IPS-20b (cell line): ENCODE data around the gene NFASC.

Experiments
- H3K27ac ChIP-seq: one replicate; pipeline ENCODE4 v1.5.1; 2013; ENCODE audit warnings: low read length
- H3K27me3 ChIP-seq: 2 replicates; pipeline ENCODE4 v1.6.1; 2013; ENCODE audit warnings: mild to moderate bottlenecking, low read length, inconsistent platforms; ENCODE audit not compliant: insufficient read depth
- H3K36me3 ChIP-seq: 2 replicates; pipeline ENCODE4 v1.6.1; 2013; ENCODE audit warnings: low read depth, mild to moderate bottlenecking, inconsistent platforms, low read length, moderate library complexity; ENCODE audit not compliant: insufficient read depth
- H3K4me1 ChIP-seq: 2 replicates; pipeline ENCODE4 v1.6.1; 2013; ENCODE audit warnings: mild to moderate bottlenecking, control low read depth, inconsistent platforms, low read length, moderate library complexity; ENCODE audit not compliant: insufficient read depth
- H3K4me3 ChIP-seq: 2 replicates; pipeline ENCODE4 v1.5.1; 2013; ENCODE audit warnings: mild to moderate bottlenecking, low read length, inconsistent platforms
- H3K9ac ChIP-seq: 2 replicates; pipeline ENCODE4 v1.6.1; 2013; ENCODE audit warnings: low read depth, mild to moderate bottlenecking, inconsistent platforms, low read length, moderate library complexity
- H3K9me3 ChIP-seq: 2 replicates; pipeline ENCODE4 v1.6.1; 2013; ENCODE audit warnings: mild to moderate bottlenecking, low read depth, low read length, inconsistent platforms; ENCODE audit not compliant: insufficient read depth

Gene NFASC

GRCh38 chr1:204978782-204979181, 108.1 kb downstream of the NFASC start:
- Histone ChIP-seq H3K4me3 (no peak overlapping the region), H3K27me3 (no peaks in the 10 kb centered on the region), H3K9me3 (no peaks in the 10 kb centered on the region), H3K36me3 (no peaks in the 10 kb centered on the region), H3K4me1 (no peaks in the 10 kb centered on the region), H3K9ac (no peak overlapping the region), H3K27ac (no peak overlapping the region)

GRCh38 chr1:204979306-204979705, 108.6 kb downstream of the NFASC start:
- Histone ChIP-seq H3K4me1 (no peaks in the 10 kb centered on the region), H3K27me3 (no peaks in the 10 kb centered on the region), H3K9ac (no peak overlapping the region), H3K36me3 (no peaks in the 10 kb centered on the region), H3K4me3 (no peak overlapping the region), H3K27ac (no peak overlapping the region), H3K9me3 (no peaks in the 10 kb centered on the region)

DNA sequence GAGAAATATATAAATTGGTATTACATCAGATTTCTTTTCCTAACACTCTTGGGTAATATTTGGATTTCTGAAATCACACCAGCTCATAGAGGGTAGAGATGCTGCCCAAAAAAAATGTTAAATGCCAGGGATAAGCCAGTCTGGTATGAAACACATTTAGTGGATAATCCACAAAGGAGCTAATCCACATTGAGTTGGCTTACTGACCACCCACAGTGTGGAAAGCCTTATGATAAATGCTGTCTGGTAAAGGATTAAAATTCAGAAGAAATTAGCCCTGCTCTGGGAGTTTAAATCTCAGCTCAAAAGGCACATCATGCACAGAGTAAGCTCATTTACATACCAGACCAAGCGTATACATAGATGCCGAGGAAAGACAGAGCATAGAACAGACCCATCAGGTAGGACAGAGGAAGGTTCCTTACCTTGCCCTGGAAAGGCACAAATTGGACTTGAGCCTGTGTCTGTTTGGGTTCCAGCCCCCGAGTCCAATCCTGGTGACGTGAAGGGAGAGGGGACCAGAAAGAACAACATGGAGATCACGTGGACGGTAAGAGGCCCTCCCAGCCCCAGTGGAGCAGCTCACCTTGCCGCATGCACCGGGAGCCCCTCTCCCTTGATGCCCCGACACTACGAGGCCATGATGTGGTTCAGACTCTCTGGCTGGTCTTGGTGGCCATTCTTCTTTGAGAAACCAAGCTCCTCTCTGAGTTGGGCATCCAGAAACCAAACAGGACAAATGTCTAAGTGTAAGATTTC, 109.4 kb downstream of the NFASC start:
- Histone ChIP-seq H3K27ac (no peak overlapping the region), H3K4me3 (no peak overlapping the region), H3K9ac (no peak overlapping the region), H3K4me1 (no peaks in the 10 kb centered on the region), H3K9me3 (no peaks in the 10 kb centered on the region), H3K27me3 (no peaks in the 10 kb centered on the region), H3K36me3 (no peaks in the 10 kb centered on the region)

DNA sequence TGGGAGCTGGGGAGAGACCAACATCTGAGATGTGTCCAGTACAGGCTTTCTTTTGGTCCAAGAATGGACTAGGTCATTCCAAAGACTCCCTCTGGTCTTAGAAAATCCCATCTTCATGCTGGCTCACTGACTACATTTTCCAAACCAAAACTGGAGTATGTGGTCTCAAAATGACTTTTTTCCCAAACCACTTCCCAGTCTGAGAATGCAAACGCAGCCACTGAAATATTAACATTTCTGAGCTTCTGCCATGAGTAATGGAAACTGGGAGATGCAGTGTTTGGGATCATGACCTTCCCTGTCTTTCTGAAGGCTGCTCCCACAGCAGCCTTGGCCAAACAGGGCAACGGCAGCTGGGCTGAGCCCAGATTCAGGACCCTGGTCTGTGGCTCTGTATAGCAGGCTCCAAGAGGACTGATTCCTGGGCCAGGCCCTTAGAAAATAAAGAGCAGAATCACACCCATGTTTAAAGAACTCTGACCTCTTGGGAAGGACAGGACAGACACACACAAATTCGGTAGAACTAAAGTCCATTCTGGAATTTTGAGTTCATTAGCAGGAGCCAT, 110.3 kb downstream of the NFASC start:
- no peaks in the 10 kb centered on the region for H3K4me1 ChIP-seq
- no peak overlapping the region for H3K9ac ChIP-seq

DNA sequence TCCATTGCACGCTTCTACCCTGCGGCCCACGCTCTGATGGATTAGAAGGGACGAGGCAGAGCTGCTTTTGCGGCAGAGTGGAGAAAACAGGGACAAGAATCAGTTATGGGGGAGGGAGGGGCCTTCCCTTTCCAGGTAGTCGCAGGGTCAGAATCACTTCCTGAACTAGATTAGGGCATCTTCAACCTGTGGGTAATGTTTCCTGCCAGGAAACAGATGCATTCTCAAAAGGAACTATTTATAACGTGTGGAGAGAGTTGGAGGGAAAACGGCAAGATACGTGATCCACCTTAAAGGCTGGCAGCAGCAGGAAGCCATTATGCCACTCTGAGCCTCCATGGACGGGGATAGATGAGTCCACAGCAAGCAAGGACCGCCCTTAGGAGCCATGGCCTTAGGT, 112.5 kb downstream of the NFASC start:
- no peaks in the 10 kb centered on the region for H3K36me3 ChIP-seq
- H3K9me3 ChIP-seq = no peaks in the 10 kb centered on the region
- no peak overlapping the region for H3K9ac ChIP-seq
- H3K4me1 ChIP-seq = no peaks in the 10 kb centered on the region
- H3K27me3 ChIP-seq = no peaks in the 10 kb centered on the region
- no peak overlapping the region for H3K4me3 ChIP-seq
- no peak overlapping the region for H3K27ac ChIP-seq

More for the DNA sequence above, 110.3 kb downstream of the NFASC start:
- Histone ChIP-seq H3K36me3 (no peaks in the 10 kb centered on the region), H3K9me3 (no peaks in the 10 kb centered on the region), H3K4me3 (no peak overlapping the region), H3K27me3 (no peaks in the 10 kb centered on the region), H3K27ac (no peak overlapping the region)

DNA sequence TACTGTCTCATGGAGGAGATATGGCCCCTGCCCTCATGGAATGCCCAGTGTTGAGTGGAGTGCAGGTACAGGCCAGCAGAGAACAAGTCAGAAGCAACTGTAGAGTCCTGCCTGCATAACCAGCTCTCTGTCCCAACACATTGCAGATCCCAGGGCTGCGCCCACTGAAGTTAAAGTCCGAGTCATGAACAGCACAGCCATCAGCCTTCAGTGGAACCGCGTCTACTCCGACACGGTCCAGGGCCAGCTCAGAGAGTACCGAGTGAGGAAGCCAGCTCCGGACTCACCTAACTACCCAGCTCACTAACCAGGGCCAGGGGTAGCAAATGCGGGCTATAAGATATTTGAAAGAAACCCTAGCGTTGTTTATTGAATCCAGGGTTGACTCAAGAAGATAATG, 113.2 kb downstream of the NFASC start:
- Histone ChIP-seq H3K9me3 (no peaks in the 10 kb centered on the region), H3K4me1 (peaks cover under 1% of the 10 kb centered on the region; the same call in 1 of the 2 replicates), H3K27me3 (no peaks in the 10 kb centered on the region), H3K27ac (no peak overlapping the region), H3K9ac (no peak overlapping the region), H3K36me3 (no peaks in the 10 kb centered on the region), H3K4me3 (no peak overlapping the region)

DNA sequence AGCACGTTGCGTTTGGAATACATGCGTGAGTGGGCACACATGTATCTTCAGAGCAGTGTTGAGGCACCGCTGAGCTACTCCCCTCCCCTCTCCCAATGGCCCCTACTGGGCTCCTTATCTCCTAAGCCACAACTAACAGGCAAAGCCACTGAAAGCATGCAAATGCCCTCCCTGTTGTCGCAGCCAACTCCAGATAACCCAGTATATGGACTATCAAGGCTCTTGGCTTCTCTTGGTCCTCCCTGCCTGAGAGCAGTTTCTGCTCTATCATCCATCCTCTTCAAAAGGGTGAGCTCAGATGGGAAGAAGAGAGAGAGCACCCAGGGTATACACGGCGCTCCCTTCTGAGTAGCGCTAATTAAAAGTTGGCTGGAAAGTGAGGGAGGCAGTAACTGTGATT, 113.8 kb downstream of the NFASC start:
- Histone ChIP-seq H3K9me3 (no peaks in the 10 kb centered on the region), H3K27me3 (no peaks in the 10 kb centered on the region), H3K27ac (no peak overlapping the region), H3K36me3 (no peaks in the 10 kb centered on the region), H3K4me3 (no peak overlapping the region), H3K4me1 (peaks cover 3% of the 10 kb centered on the region; the same call in 1 of the 2 replicates), H3K9ac (no peak overlapping the region)

- no peak overlapping the region for H3K4me3 ChIP-seq
- no peaks in the 10 kb centered on the region for H3K36me3 ChIP-seq
- peaks cover 14% of the 10 kb centered on the region; the same call in 1 of the 2 replicates for H3K27me3 ChIP-seq
- no peaks in the 10 kb centered on the region for H3K9me3 ChIP-seq
- no peak overlapping the region for H3K9ac ChIP-seq
- no peak overlapping the region for H3K27ac ChIP-seq
- peaks cover 16% of the 10 kb centered on the region for H3K4me1 ChIP-seq
Measured at GRCh38 chr1:204986181-204986580, 115.5 kb downstream of the NFASC start.

GRCh38 chr1:204987689-204988088, 117.0 kb downstream of the NFASC start:
- H3K27me3 ChIP-seq = peaks cover 27% of the 10 kb centered on the region; the same call in 1 of the 2 replicates
- no peaks in the 10 kb centered on the region for H3K9me3 ChIP-seq
- peaks cover 24% of the 10 kb centered on the region for H3K4me1 ChIP-seq
- no peak overlapping the region for H3K4me3 ChIP-seq
- H3K27ac ChIP-seq = no peak overlapping the region
- no peak overlapping the region for H3K9ac ChIP-seq
- no peaks in the 10 kb centered on the region for H3K36me3 ChIP-seq

DNA sequence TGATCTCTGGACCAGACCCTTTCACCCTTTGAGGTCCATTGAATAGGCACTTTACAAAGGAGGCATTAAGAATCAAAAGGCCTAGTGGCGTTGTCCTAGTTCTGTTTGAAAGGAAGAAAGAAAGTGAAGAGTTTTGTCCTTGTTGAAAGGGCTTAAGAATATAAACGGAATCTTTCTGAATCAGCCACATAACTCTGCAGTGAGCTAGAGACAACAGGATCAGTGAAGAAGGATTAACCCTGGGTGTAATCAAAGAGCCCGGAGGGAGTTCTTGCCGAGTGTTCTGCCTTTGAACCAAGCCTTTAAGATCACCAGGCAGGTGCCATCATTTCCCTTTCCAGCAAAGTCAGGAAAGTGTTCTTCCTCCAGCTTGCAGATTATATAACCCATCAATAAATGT, 117.5 kb downstream of the NFASC start:
- H3K27me3 ChIP-seq = peaks cover 32% of the 10 kb centered on the region; the same call in 1 of the 2 replicates
- no peak overlapping the region for H3K9ac ChIP-seq
- H3K4me1 ChIP-seq = peaks cover 24% of the 10 kb centered on the region
- no peak overlapping the region for H3K4me3 ChIP-seq
- H3K9me3 ChIP-seq = no peaks in the 10 kb centered on the region
- no peak overlapping the region for H3K27ac ChIP-seq
- no peaks in the 10 kb centered on the region for H3K36me3 ChIP-seq

GRCh38 chr1:204989266-204990058, 118.8 kb downstream of the NFASC start:
- peaks cover 39% of the 10 kb centered on the region; the same call in 1 of the 2 replicates for H3K27me3 ChIP-seq
- no peaks in the 10 kb centered on the region for H3K9me3 ChIP-seq
- H3K27ac ChIP-seq = no peak overlapping the region
- H3K36me3 ChIP-seq = no peaks in the 10 kb centered on the region
- no peak overlapping the region for H3K4me3 ChIP-seq
- no peak overlapping the region for H3K9ac ChIP-seq
- H3K4me1 ChIP-seq = peaks cover 24% of the 10 kb centered on the region
